Thyroid gland (tissue), 4 donors: ENCODE measurements around the gene PODNL1.

Source experiments
- CTCF ChIP-seq, 6 experiments: fragments of 200-600 bp in 3 of 6; fragments of 450-650 bp in 3 of 6; sonication (generic) in 3 of 6; IDR thresholded peaks; one replicate each; pipeline ENCODE4 v1.5.1; 2016 to 2019; ENCODE audit warnings: antibody characterized with exemption in 6 of 6, mild to moderate bottlenecking in 2 of 6, inconsistent platforms in 1 of 6, moderate library complexity in 1 of 6
- POLR2A ChIP-seq, 2 donors: fragments of 450-650 bp; IDR thresholded peaks; one replicate each; pipeline ENCODE4 v1.6.1; 2017; ENCODE audit warnings: antibody characterized with exemption in 2 of 2, mild to moderate bottlenecking in 2 of 2, moderate library complexity in 1 of 2

GRCh38 chr19:13984186-13984585, 46.0 kb upstream of the PODNL1 start:
- TF ChIP-seq CTCF (IDR thresholded peaks at IDR 0.05) = no peak
- TF ChIP-seq POLR2A (IDR thresholded peaks at IDR 0.05) = no peak
